T-helper 17 cell (primary cell): Measurements from ENCODE around the gene TIMM22. TPM values are rescaled to one million over a fixed set of nuclear protein-coding genes. Genes with fewer than 3 reads are reported as not detected.
"Not testable (repeated sequence)": the region's sequence is repeated elsewhere in the genome, so short reads cannot be mapped to it uniquely, and the experiment has no call there.

Experiments used
- ATAC-seq: fragments of 150-1000 bp; cut with Tn5 transposase; 2 replicates; pipeline ENCODE4 v1.10.0; 2021; ENCODE audit warnings: mild to moderate bottlenecking, moderate library complexity
- DNase-seq, 3 donors: peaks; one replicate each; pipeline versions ENCODE4 v3.0.0 to v3.0.0-alpha.2; 2020 to 2021
- H3K9me3 ChIP-seq: one replicate; pipeline ENCODE4 v1.7.0; 2013; ENCODE audit warnings: low read length, mild to moderate bottlenecking; ENCODE audit not compliant: control insufficient read depth, poor library complexity, severe bottlenecking
- H3K27ac Mint-ChIP-seq: one replicate; pipeline ENCODE4 v1.8.0; 2022; ENCODE audit warnings: mild to moderate bottlenecking, moderate library complexity, mixed read lengths
- H3K27me3 Mint-ChIP-seq: one replicate; pipeline ENCODE4 v1.8.0; 2022; ENCODE audit warnings: mixed read lengths
- H3K36me3 Mint-ChIP-seq: one replicate; pipeline ENCODE4 v1.8.0; 2022; ENCODE audit warnings: low read depth, mixed read lengths
- H3K4me1 Mint-ChIP-seq: one replicate; pipeline ENCODE4 v1.8.0; 2022; ENCODE audit warnings: mild to moderate bottlenecking, mixed read lengths
- H3K4me3 Mint-ChIP-seq: one replicate; pipeline ENCODE4 v1.8.0; 2022; ENCODE audit warnings: mild to moderate bottlenecking, moderate library complexity, mixed read lengths
- total RNA-seq, 4 donors: library from RNA in 2 of 4; stranded (reverse) in 2 of 4; gene quantifications; one replicate each; pipeline ENCODE4 v1.2.3 and lab custom pipeline; 2022 to 2026

Gene TIMM22
- total RNA-seq, 2 donors from 2014 or later = 7.4 to 8.3 TPM

GRCh38 chr17:1036845-1037237 is 39.9 kb downstream of the TIMM22 start:
- DNase-seq (no peak), ATAC-seq (no peak)
- no peaks in the 10 kb centered on the region for H3K9me3 ChIP-seq
- Mint-ChIP-seq H3K27ac (no peak overlapping the region), H3K36me3 (no peaks in the 10 kb centered on the region), H3K4me1 (peaks cover 4% of the 10 kb centered on the region), H3K27me3 (no peaks in the 10 kb centered on the region), H3K4me3 (no peak overlapping the region)

GRCh38 chr17:1037238-1037879 is 40.4 kb downstream of the TIMM22 start:
- Mint-ChIP-seq H3K36me3 (no peaks in the 10 kb centered on the region), H3K27ac (no peak overlapping the region), H3K4me3 (no peak overlapping the region), H3K27me3 (no peaks in the 10 kb centered on the region), H3K4me1 (peaks cover 6% of the 10 kb centered on the region)
- ATAC-seq = no peak
- no peak for DNase-seq
- no peaks in the 10 kb centered on the region for H3K9me3 ChIP-seq

DNA sequence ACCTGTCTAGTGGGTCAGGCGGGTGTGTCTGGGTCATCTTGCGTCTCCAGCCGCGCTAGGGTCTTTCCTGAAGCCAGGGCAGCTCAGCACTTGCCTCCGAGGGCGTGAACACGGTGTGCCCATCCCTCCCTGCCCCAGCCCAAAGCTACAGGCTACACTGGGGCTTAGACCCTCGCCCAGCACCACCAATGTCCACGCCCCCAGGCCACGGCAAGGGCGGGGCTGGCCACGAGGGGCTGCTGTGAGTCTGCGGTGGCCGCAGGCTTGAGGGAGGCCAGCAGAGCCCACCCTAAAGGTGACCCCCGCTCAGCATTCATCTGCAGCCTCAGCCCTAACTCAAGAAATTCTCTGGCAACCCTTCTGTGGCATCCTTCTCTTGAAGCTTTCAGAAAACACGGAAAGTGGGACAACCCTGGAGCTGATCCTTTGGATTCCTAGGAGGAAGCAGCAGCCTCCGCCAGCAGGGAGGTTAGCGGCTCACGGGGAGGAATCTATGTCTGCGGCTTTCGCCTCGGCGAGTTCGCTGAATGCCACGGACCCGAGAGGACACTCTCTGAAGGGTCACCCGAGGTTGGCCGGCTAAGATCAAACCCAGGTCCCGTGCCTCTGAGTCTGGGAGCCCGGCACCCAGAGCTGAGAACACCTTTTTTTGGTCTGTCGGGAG is 41.7 kb downstream of the TIMM22 start:
- Mint-ChIP-seq H3K27me3 (no peaks in the 10 kb centered on the region), H3K4me1 (peaks cover 6% of the 10 kb centered on the region), H3K4me3 (no peak overlapping the region), H3K27ac (no peak overlapping the region), H3K36me3 (no peaks in the 10 kb centered on the region)
- ATAC-seq = no peak
- DNase-seq = no peak
- H3K9me3 ChIP-seq = no peaks in the 10 kb centered on the region

- no peak overlapping the region for H3K27ac Mint-ChIP-seq
- no peak overlapping the region for H3K4me3 Mint-ChIP-seq
- no peaks in the 10 kb centered on the region for H3K27me3 Mint-ChIP-seq
- no peaks in the 10 kb centered on the region for H3K9me3 ChIP-seq
- no peaks in the 10 kb centered on the region for H3K36me3 Mint-ChIP-seq
- peaks cover 6% of the 10 kb centered on the region for H3K4me1 Mint-ChIP-seq
- ATAC-seq = no peak
- no peak for DNase-seq
Measured at GRCh38 chr17:1039123-1039507, 42.2 kb downstream of the TIMM22 start.

DNA sequence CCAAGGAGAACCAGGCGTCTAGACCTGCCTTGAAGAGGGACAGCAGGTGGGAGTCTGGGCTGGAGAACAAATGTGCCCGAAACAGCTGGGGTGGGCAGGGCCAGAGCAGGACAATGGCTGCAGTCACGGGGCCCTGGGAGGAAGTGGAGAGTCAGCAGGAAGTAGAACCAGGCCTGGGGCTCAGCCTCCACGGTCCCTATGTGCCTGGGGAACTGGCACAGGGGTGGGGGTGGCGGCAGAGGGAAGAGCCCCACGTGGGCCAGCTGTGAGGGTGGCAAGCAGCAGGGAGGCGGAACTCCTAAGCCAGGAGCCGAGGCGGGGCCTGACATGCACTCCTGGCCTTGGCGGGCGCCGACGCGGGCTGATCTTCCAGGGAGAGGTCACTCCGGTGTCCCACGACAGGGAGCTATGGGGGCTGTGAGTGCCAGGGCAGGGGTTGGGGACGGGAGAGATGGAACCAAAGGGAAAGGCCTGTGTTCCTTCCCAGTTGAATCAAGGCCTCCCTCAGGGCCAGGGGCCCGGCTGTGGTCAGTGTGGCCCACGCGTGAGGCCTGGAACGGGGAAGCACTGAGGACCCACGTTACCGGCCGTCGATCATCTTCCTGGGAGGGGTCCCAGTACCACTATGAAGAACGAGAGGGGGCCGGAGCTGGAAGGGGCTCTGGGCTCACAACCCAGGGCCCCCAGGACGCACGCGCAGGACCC is 42.7 kb downstream of the TIMM22 start:
- DNase-seq (no peak), ATAC-seq (peak; percentile 63)
- H3K27me3 Mint-ChIP-seq = no peaks in the 10 kb centered on the region
- peaks cover 8% of the 10 kb centered on the region for H3K4me1 Mint-ChIP-seq
- H3K9me3 ChIP-seq = no peaks in the 10 kb centered on the region
- no peak overlapping the region for H3K4me3 Mint-ChIP-seq
- no peaks in the 10 kb centered on the region for H3K36me3 Mint-ChIP-seq
- H3K27ac Mint-ChIP-seq = no peak overlapping the region

- Mint-ChIP-seq H3K4me1 (peaks cover 12% of the 10 kb centered on the region), H3K27me3 (no peaks in the 10 kb centered on the region), H3K4me3 (no peak overlapping the region), H3K36me3 (no peaks in the 10 kb centered on the region), H3K27ac (no peak overlapping the region)
- DNase-seq (no peak), ATAC-seq (no peak)
- H3K9me3 ChIP-seq = no peaks in the 10 kb centered on the region
Measured at GRCh38 chr17:1040216-1040600, 43.3 kb downstream of the TIMM22 start.

DNA sequence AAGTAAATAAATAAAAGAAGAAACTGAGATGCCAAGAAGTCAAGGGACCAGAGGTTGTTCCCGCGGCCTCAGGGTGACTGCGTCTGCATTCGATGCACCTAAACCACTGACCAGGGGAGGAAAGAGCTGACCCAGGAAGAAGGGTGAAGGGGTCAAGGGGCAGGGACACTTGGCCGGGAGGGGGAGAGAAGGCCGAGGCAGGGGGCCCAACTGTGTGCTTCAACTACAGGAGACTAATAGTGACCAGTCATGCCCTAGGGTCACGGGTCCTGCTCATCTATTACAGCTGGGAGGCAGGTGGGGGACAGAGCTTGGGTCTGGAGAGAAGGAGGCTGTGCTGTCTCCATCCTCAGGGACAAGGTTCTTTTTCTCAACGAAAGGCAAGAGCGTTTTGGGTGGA is 44.8 kb downstream of the TIMM22 start:
- no peak overlapping the region for H3K27ac Mint-ChIP-seq
- no peak for ATAC-seq
- DNase-seq = no peak
- H3K27me3 Mint-ChIP-seq = no peaks in the 10 kb centered on the region
- peaks cover 18% of the 10 kb centered on the region for H3K4me1 Mint-ChIP-seq
- no peaks in the 10 kb centered on the region for H3K9me3 ChIP-seq
- H3K4me3 Mint-ChIP-seq = no peak overlapping the region
- H3K36me3 Mint-ChIP-seq = peaks cover 2% of the 10 kb centered on the region

- Mint-ChIP-seq H3K4me1 (peaks cover 18% of the 10 kb centered on the region), H3K36me3 (peaks cover 2% of the 10 kb centered on the region), H3K27me3 (no peaks in the 10 kb centered on the region), H3K4me3 (no peak overlapping the region), H3K27ac (no peak overlapping the region)
- DNase-seq = no peak
- ATAC-seq = no peak
- no peaks in the 10 kb centered on the region for H3K9me3 ChIP-seq
Measured at GRCh38 chr17:1042486-1042885, 45.6 kb downstream of the TIMM22 start.

DNA sequence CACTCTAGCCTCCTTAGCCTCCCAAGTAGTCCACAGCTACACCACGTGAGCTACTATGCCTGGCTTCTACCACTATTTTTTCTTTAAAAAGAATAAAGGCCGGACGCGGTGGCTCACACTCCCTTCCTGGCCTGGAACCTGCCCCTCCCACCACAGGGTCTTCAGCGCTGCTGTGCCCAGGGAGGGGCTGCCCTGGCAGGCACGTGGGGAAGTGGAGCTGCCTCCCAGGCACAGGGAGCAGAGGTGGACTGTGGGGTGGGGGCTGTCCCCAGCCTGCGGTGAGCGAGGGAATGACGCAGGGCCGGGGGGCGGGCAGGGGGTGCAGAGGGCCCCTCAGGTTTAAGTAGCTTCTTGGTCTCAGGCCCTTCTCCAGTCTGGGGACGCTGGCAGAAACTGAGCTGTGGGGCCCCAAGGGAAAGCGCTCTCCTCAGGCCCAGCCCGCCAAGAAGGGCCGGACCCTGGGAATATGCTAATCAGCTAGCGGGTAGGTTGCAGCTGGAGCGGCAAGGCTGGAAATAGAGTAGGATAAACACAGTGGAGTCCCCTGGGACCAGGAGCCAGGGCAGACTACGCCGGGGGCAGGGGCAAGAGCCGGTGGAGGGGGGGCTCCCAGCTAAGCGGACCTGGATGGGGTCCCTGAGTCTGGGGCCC is 46.8 kb downstream of the TIMM22 start:
- Mint-ChIP-seq H3K36me3 (peaks cover 2% of the 10 kb centered on the region), H3K27me3 (no peaks in the 10 kb centered on the region), H3K4me1 (peaks cover 18% of the 10 kb centered on the region), H3K4me3 (no peak overlapping the region), H3K27ac (no peak overlapping the region)
- no peak for ATAC-seq
- no peaks in the 10 kb centered on the region for H3K9me3 ChIP-seq
- DNase-seq = no peak

DNA sequence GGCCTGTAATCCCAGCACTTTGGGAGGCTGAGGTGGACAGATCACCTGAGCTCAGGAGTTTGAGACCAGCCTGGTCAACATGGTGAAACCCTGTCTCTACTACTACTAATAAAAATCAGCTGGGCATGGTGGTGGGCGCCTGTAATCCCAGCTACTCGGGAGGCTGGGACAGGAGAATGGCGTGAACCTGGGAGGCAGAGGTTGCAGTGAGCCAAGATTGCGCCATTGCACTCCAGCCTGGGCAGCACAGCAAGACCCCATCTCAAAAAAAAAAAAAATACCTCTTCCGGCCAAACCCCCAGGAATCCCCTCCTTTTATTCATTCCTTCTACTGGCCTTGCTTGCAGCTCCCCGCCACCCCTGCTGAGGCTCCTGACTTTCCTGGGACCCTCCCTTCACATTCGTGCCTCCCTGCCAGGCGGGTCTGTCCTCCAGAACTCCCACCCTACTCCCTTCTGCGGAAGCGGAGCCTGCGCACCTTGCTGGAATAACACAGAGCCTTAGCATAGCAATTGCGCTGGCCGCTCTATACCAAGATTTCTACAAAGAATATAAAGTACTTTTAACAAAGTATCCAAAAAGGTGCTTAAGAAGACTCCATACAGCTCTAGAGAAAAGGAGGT is 47.6 kb downstream of the TIMM22 start:
- ATAC-seq, DNase-seq, H3K27me3 Mint-ChIP-seq, H3K27ac Mint-ChIP-seq, H3K36me3 Mint-ChIP-seq, H3K4me3 Mint-ChIP-seq, H3K9me3 ChIP-seq: not testable (repeated sequence)
- peaks cover 18% of the 10 kb centered on the region for H3K4me1 Mint-ChIP-seq

DNA sequence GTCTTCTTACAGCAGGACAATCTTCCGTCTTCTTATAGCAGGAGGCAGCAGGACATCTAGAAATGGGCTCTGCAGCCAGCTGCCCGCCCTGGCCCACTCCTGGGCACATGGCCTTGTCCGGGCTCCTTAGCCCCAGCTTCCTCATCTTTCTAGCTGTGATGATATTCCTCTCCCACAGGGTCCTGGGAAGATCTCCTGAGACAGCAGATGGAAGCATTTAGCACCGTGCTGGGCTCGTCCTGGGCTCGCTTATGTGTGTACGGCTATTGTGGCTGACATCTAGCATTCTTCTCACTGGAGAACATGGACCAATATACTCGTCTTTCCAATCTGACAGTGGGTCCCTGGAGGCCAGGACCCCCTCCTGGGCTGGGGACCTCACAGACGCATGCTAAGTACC is 48.5 kb downstream of the TIMM22 start:
- Mint-ChIP-seq H3K4me3 (no peak overlapping the region), H3K27me3 (no peaks in the 10 kb centered on the region), H3K4me1 (peaks cover 18% of the 10 kb centered on the region), H3K27ac (no peak overlapping the region), H3K36me3 (peaks cover 2% of the 10 kb centered on the region)
- ATAC-seq (no peak), DNase-seq (no peak)
- no peaks in the 10 kb centered on the region for H3K9me3 ChIP-seq

- Mint-ChIP-seq H3K4me1 (peaks cover 14% of the 10 kb centered on the region), H3K27ac (peak overlapping the region; percentile 43)
- DNase-seq = no peak
Measured at GRCh38 chr17:1047177-1047878, 50.4 kb downstream of the TIMM22 start.

More at GRCh38 chr17:1047177-1047878, 50.4 kb downstream of the TIMM22 start:
- ATAC-seq = no peak
- Mint-ChIP-seq H3K36me3 (peaks cover 2% of the 10 kb centered on the region), H3K27me3 (no peaks in the 10 kb centered on the region), H3K4me3 (no peak overlapping the region)
- no peaks in the 10 kb centered on the region for H3K9me3 ChIP-seq
